Lower leg skin (tissue), 3 donors: ENCODE measurements around the gene UPK3BL2.
"Not testable (repeated sequence)": the region's sequence is repeated elsewhere in the genome, so short reads cannot be mapped to it uniquely, and the experiment has no call there.

Experiments used
- CTCF ChIP-seq, 3 donors: fragments of 450-650 bp; IDR thresholded peaks; one replicate each; pipeline ENCODE4 v1.5.1; 2016; ENCODE audit warnings: antibody characterized with exemption in 3 of 3, mild to moderate bottlenecking in 3 of 3, moderate library complexity in 2 of 3
- POLR2A ChIP-seq, 2 donors: fragments of 450-650 bp; IDR thresholded peaks; one replicate each; pipeline ENCODE4 v1.6.1; 2016 to 2017; ENCODE audit warnings: antibody characterized with exemption in 2 of 2, mild to moderate bottlenecking in 1 of 2, moderate library complexity in 1 of 2

GRCh38 chr7:102515889-102516288 is 27.6 kb downstream of the UPK3BL2 start:
- TF ChIP-seq CTCF, POLR2A (IDR thresholded peaks at IDR 0.05): not testable (repeated sequence)
